HG03571 (cell line): Measurements from ENCODE around the gene ZCCHC8.
"Not testable (repeated sequence)": the region's sequence is repeated elsewhere in the genome, so short reads cannot be mapped to it uniquely, and the experiment has no call there.

Experiments used
- ATAC-seq: cut with Tn5 transposase; IDR thresholded peaks from one replicate; pipeline ENCODE4 v1.9.1; 2021; ENCODE audit not compliant: unreplicated experiment

ZCCHC8 gene

GRCh38 chr12:122435186-122435585, 65.5 kb downstream of the ZCCHC8 start:
- ATAC-seq = no peak

- ATAC-seq = not testable (repeated sequence)
These were observed 71.7 kb downstream of the ZCCHC8 start for GRCh38 chr12:122429043-122429442.

GRCh38 chr12:122427403-122427802, 73.3 kb downstream of the ZCCHC8 start:
- ATAC-seq = no peak

GRCh38 chr12:122423258-122424165, 77.2 kb downstream of the ZCCHC8 start:
- no peak for ATAC-seq

- ATAC-seq = no peak
These were observed 77.9 kb downstream of the ZCCHC8 start for GRCh38 chr12:122422730-122423257.

GRCh38 chr12:122421821-122422729, 78.7 kb downstream of the ZCCHC8 start, which contains the start of gene CLIP1:
Gene CLIP1 (minus strand): TSS chr12:122422669. CDS start chr12:122380452, 42,217 bp downstream.
- ATAC-seq = peak; percentile 45
